Inflammatory macrophage (primary cell): ENCODE results near the gene PTGFR.

Experiments used
- DNase-seq, 2 donors: peaks; one replicate each; pipeline ENCODE4 v3.0.0-alpha.2; 2020 to 2022
- total RNA-seq, 18 experiments: gene quantifications; one replicate each; lab custom pipeline; 2026; ENCODE audit warnings: mixed read lengths in 6 of 18, inconsistent platforms in 2 of 18; lab: John Stamatoyannopoulos, UW

The PTGFR gene, protein sequence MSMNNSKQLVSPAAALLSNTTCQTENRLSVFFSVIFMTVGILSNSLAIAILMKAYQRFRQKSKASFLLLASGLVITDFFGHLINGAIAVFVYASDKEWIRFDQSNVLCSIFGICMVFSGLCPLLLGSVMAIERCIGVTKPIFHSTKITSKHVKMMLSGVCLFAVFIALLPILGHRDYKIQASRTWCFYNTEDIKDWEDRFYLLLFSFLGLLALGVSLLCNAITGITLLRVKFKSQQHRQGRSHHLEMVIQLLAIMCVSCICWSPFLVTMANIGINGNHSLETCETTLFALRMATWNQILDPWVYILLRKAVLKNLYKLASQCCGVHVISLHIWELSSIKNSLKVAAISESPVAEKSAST
- 0 to 0.20 (median 0) reads per million in 18 experiments for total RNA-seq

DNA sequence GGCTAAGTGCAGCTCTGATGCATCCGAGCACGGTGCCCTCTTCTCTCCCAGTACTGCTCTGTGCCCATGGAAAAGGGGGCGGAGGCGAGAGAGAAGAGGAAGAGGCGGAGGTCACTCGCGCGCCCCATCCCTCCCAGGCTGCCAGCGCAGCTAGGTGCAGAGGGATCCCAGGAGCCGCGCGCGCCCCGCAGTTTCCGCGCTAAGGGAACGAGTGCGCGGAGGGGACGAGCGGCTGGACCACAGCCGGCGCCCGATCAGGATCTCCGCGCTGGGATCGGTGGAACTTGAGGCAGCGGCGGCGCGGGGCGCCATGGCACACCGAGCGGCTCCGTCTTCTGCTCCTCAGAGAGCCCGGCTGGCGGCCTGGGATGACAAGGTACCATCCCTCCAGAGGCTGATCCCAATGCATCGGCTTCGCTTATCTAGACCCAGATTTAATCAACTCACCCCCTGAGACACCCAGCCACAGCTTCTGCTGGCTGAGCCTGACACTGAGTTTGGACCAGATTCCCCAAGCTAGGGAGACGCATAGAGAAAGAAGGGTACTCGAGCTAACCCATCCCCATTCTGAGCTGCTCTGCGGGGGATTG is at the start of gene PTGFR:
TSS of gene PTGFR (plus strand) at position 114 of the 590 bp plus-strand sequence. CDS start 1,770 bp downstream, outside the sequence.
- DNase-seq: no peak

DNA sequence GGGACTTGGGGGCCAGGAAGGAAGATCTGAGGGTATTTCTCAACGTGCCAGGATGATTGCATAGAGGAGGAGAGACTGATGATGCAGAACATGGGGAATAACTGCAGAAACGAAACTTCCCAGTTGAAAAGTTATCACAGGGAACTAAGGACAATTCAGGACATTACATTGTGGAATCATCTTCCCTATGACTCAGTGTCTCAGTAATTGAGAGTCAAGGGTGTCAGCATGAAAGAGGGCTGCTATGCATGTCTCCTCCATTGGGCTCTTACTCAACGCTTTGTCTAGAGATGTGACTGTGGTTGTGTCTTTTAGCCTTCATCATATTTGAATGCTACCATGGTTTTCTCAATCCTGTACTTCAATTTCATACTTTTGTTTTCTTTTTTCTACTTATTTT is 48.9 kb upstream of the PTGFR start:
- no peak for DNase-seq

DNA sequence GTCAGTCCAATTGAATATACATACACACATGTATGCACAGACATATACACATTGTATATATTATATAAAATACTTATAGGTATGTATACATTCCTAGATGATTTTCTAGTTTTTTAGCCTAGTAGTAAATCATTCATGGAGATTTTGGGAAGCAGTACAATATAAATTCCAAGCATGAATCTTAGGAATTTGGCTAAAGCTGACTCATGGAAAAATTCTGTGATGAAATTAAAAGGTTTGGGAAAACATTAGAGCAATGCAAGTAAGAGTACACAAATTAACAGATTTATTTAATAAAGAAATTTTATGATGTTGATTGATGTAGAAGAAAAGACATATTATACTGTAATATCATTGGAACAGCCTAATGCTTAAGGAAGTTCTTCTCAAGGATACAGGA is 43.7 kb upstream of the PTGFR start:
- no peak for DNase-seq

DNA sequence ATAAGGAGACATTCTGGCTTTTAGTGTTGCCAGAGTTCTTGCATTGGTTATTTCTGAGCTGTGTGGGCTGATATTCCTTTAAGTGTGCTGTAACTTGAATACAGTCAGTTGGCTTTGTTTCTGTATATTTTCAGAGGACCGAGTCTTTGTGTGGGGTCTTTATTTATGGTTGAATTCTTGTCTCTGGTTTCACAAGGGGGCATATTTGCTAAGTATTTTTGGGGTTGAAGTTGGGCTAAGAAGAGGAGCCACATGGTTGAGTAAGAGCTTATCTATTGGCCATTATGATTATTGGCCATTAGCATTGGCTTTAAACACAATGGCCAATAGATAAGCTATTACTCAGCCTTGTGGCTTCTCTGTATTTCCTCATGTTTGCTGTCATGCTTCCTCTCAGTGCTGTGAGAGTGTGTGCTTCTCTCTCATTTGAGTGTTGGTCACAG is 26.3 kb upstream of the PTGFR start:
- no peak for DNase-seq

DNA sequence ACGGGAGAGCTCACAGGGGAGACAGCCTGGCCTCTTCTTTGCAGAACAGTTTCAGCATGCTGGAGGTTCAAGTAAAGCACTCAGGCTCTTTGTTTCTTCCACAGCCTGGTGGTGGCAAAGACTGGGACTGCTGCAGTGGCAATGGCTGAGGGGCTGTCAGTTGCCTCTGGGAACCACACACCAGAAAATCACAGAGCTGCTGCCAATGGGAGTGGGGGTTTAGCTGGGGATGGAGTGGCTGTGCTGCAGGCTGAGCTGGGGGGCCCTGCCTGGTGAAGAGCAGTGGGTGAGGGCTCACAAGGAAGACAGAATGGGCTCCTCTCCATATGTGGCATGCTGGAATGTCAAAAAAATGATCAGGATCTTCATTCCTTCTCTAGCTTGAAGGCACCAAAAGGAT is 25.6 kb upstream of the PTGFR start:
- no peak for DNase-seq

DNA sequence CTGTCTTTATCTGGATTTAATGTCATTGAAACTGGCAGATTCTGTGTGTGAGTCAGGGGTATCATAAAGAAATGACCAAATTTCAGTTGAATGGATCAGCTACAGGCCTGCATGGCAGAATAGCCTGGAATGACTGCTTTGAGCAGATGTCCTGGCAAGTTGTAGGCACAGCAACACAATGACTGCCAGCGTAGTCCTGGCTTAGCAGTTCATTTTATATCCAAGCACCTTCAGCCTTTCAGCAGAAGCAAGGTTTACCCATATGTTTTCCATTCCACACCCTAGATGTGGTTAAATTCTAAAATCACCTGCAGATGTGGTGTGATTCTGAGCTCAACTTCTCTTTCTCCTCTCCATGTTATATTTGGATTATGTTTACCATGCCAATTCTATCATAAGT is 22.3 kb upstream of the PTGFR start:
- no peak for DNase-seq

DNA sequence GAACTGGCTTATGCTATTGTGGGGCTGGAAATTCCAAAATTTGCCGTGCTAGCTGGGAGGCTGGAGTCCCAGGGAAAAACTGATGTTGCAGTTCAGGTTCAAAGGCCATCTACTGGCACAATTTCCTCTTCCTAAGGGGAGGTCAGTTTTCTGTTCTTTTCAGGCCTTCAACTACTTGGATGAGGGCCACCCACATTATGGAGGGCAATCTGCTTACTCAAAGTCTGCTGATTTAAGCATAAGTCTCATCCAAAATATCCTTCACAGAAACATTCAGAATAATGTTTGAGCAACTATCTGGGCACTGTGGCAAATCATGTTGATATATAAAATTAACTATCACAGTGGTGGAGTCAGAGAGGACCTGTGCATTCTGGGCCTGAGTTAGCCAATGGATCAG is 21.2 kb upstream of the PTGFR start:
- no peak for DNase-seq

DNA sequence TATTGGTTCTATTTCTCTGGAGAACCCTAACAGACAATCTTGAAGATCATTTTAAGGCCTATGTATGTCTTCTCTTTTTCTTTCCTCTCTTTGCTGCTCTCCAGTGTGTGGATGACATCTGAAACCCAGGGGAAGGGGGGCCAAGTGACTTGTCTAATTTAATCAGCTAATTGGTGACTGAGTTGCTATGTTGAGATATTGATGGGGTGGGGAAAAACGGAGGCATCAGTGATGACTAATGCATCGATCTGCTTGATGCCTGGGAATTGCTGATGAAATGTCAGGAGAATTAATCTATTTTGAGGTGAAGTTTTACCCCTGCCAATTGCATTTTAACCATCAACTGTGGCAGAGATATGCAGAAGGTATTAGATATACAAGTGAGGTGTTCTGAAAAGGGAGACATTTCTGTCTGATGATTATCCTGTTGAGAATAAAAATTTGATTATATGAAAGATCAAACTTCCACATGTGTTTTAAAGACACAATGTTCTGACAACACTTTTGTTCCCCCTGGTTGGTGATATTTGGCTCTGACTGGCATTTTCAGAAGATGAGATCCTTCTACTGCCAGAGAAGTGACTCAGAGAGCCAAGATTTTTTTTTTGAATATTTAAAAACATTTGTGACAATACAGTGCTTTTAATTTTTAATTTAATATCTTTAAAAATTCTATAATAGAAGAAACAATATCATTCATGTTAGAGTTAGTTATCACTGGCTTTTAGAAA is 18.7 kb upstream of the PTGFR start:
- DNase-seq: no peak

DNA sequence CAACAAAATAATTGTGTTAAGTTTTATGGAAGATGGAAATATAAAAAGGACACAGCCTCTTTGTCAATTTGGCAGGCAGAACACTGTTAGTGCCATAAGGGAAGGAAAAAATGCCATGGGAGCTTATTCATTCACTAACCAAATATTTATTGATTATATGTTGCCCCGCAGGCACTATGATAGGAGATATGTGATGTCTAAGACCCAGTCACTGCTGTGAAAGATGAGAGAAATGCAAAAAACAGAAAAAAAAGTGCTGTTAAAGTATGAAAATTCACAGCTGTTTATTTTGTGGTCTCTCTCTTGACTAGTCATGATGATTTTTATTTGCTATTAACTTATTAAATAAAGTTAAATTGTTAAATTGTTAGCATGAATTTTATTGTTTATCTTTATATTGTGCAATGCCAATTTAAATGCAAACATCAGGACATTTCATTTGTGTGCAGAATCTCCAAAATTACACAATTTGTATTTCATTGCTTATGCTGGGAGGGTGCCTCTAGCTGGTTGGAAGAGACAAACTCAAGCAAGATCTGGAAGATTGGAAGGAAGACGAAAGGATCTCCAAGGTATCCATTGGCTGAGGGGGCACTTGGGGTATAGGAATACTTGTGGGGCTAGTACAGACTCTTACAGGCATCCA is 17.8 kb upstream of the PTGFR start:
- no peak for DNase-seq

DNA sequence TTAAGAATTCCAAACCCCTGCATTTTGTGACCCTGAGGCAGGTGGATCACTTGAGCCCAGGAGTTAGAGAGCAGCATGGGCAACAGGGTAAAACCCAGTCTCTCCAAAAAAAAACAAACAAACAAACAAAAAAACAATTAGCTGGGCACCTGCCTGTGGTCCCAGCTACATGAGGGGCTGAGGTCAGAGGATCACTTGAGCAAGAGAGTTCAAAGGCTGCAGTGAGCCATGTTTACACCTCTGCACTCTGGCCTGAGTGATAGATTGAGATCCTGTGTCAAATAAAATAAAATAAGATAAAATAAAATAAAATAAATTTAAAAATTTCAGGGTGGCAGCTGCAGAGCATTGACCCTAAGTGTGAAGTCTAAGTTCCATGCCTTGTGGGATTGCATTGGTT is 16.7 kb upstream of the PTGFR start:
- no peak for DNase-seq

DNA sequence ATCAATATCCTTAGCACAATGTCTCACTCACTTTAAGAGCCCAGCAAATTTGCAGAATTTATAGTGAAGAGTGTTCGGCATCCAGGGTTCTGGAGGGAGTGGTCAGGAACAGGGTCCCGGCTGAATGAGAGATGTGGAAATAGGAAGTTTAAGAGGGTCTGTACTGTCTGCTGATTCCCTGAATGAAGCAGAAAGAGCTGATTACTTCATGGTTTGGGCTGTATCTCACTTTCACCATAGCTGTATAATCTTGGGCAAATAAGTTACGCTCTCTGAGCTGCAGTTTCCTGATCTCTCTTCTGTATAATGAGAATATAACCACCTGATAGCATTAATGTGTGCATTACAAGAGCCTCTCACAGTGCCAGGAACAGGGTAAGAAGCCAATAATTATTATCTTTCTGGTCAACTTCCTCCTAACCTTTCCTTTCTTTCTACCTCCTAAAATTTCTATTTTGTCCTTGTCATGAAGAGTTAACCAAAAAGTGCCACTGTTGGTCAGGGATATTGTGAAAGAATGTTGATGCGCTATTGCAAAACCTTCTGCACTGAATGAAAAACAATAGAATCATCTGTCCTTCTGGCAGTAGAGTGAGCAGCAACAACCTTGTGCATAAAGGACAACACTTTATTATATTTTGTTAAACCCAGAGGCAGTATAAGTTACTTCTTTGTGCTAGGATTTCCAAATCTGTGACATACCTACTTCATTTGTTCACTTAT is 14.7 kb upstream of the PTGFR start:
- DNase-seq: peak in 1 of 2 donors; percentile 3

DNA sequence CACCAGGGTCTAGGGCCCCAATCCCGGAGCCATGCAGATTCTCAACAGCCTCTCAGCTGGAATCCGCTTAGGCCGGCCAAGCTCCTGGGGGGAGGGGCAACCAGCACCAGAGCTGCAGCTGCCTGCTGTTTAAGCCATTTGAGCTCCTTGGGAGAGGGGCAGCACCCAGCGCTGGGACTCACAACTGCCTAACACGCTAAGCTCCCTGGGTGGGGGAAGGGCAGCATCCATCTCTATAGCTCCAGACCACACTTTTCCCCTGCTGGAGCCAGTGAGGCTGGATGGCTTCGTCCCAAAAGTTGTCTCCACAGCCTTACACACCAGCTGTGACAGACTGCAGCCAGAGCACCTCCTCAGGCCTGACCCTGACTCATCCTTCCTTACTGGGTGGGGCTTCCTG is 6.9 kb upstream of the PTGFR start:
- DNase-seq: no peak

DNA sequence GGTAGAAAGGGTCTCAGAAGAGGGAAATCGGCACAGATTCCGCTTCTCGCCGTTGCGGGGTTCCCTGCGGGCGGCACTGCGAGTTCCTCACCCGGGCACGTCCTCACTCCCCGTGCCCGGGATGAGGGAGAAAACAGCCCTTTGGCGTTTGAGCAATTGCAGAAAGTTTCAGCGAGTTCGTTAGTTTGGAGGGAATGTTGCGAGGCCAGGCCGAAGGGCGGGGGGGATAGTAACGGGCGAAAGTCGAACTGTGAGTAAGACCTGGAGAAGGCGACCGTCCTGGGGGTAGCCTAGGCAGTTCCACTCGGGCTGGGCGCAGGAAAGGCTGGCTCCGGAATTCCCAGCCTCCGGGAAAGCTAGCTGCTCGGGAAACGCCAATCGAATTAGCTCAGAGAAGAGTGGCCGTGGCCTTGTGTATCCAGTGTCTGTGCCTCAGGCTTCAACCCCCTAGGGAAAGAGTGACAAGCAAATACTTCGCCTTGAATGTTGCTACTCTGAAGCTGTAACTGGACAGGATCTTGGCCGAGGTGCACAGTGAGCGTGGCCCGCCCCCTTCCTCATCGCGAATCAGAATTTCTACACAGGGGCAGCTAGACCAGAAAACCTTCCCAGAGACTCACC is 787 bp downstream of the PTGFR start:
- DNase-seq: no peak

DNA sequence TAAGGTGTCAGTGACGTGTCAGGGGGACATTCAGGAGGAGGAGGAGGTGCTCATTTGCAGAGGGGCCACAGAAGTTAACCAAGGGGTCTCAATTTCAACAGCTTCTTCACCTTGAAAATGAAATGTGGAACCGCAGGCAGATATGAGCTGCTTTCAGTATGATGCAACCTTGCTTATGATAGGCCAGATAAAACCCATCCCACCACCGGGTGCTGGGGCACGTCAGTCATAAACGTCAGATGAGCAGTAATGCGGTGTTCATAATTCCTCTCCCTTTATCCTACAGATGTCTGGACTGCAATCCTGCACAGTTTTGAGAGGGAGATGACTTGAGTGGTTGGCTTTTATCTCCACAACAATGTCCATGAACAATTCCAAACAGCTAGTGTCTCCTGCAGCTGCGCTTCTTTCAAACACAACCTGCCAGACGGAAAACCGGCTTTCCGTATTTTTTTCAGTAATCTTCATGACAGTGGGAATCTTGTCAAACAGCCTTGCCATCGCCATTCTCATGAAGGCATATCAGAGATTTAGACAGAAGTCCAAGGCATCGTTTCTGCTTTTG is 1.7 kb downstream of the PTGFR start:
- no peak for DNase-seq

DNA sequence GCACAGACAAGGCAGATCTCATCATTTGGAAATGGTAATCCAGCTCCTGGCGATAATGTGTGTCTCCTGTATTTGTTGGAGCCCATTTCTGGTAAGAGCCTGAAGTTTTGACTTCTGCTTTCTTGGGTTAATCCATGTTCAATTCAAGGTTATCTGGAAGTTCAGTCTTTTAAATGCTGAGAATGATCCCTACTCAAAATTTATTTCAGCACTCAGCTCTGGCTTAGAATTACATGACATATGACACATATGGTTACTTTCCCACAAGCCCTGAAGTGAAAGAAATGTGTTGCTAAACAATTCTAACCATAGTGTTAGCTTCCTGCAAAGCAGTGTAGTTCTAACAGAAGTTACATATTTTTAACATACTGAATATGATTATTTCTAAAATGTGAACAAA is 2.7 kb downstream of the PTGFR start:
- no peak for DNase-seq

DNA sequence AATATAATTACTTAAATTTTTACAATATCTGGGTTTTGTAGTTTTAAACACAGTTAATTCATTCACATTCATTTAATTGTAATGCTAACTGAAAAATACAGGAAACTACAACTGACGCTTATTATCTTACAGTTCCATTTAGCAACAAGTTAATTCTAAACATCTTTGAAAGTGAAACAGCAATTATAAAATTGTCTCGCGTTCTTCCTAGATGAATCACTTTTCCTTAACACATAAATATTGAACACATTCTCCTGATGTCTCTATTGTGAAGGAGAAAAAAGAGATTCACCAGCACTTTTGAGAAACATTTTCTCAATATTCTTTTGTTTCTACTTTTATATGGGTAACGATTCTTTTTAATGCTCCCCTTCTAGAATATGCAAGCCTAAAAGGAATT is 6.4 kb downstream of the PTGFR start:
- DNase-seq: no peak

DNA sequence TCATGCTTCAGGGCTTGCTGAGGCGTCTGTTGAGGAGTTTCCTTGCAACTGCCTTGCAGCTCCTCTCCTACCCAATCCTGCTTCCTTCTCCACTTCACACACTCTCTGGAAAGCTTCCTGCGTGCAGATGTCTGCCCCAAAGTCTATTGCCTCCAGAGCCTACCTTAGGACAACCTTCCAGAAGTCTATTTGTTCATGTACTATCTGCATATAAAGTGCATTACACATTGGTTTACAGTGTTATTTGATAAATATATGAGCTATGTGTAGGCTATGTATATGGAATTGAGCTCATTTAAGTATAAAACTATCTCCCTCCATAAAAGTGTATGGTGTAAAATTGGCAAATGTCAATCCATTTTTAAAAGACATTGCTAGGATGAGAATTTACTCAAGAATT is 9.8 kb downstream of the PTGFR start:
- no peak for DNase-seq

DNA sequence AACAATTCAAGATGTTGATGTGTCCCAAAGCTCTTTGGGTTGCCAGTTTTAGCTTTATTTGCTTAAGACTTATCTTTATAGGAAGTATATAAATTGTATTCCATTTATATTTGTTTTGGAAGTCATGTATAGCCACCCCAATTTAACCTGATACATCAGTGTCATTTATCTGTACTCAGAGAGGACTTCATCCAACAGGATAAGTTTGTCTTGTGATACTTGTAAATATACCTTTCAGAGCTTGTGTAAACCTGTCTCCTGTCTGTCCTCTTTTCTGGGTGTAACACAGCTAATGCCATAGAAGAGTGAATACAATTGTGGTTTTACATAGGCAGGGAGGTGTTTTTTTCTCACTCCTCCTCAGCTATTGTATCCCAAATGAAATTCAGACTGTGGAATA is 10.4 kb downstream of the PTGFR start:
- DNase-seq: no peak

DNA sequence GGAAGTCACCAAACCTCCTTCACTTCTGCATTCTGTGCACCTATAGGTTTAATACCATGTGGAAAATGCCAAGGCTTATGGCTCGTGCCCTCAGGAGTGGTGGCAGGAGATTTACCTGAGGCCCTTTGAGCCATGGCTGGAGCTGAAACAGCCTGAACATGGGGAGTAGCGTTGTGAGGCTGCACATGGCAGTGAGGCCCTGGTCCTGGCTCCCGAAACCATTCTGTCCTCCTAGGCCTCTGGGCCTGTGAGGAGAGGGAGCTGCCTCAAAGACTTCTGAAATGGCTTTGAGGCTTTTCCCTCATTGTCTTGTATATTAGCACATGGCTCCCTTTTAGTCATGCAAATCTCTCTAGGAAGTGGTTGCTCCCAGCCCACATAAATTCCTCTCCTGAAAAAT is 20.6 kb downstream of the PTGFR start:
- DNase-seq: no peak

DNA sequence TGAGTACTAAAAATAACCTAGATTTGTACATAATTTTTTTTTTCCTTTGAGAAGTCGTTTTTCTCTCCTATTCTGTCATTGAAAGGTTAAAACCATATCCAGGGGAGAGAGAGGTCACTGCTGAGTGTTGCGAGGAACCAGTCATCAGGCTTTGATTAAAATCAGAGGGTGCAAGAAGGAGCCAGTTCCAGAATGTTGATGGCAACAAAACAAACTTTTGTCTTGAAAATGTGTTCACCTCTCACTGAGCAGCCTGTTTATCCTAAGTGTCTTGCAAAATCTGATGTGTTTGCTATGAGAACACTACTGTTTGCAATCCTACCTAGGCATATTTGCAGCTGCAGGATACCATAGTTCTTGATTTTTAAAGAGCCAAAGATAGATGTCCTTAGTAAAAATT is 25.9 kb downstream of the PTGFR start:
- no peak for DNase-seq

DNA sequence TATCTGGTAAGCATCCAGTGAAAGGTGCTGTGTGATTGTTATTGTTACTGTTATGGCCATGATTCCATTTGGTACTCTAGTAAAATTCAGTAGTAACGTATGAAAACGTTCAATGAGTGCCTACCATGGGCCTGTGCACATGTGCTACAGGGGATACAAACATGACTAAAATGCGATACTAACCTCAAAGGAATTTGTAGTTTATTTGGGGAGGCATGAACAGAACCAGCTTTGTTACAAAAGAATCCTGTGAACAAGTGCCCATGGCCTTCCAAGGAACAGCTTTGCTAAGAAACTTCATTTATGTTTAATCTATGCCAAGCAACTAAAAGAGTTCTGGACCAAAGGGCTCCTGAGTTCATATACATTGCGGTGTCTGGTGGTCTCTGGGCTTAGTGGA is 28.7 kb downstream of the PTGFR start:
- DNase-seq: no peak

DNA sequence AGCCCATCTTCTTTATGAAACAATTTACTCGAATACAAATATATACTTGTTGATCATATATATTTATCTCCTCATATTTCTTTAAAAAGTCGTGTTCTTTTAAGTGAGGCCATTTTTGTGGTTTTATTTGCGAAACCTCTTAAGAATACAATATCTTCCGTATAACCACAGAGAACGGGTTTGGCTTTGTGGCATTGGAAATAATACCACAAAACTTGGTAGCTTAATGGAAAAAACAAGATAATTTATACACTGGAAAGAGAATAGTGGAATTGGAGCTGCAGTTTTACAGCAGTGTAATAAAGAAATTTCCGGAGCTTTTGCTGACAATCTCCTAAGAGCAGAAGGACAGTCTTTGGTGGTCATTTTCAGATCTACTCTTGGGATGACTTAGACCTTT is 29.4 kb downstream of the PTGFR start:
- DNase-seq: no peak
